SW480 (cell line): ENCODE measurements around the gene PSMG4.

Experiments
- DNase-seq: peaks from one replicate; pipeline ENCODE4 v3.0.0-alpha.2; 2016; ENCODE audit warnings: low spot score

The PSMG4 gene, protein sequence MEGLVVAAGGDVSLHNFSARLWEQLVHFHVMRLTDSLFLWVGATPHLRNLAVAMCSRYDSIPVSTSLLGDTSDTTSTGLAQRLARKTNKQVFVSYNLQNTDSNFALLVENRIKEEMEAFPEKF

DNA sequence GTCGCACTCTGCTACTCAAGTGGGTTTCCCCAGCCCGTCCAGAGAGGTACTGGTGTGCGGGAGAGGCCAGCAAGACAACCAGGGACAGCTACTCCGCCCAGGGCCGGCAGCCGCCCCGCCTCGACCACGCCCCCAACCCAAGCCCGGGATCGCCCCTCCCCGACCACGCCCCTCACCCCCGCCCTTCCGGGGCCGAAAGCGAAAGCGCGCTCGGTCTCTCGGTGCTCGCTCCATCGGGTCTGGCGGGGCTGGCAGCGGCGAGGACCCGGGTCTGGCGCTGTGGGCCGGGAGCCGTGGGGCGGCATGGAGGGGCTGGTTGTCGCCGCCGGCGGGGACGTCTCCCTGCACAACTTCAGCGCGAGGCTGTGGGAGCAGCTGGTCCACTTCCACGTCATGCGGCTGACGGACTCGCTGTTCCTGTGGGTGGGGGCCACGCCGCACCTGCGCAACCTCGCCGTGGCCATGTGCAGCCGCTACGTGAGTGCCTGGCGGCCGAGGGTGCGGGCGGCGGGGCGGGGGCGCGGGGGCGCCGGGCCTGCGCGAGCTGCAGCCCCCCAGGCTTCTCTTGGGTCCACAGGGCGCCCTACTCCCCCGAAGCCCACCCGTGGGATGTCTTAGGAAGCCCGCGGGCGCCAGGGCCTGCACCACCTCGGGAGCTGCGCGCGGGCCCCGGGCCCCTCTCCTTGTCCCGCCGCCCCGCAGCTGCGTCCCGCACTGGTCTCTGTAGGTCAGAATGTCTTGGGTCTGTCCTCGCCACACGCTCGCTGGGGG, at the start of gene PSMG4:
TSS of gene PSMG4 (plus strand) at position 228 of the 771 bp plus-strand sequence. CDS start at position 304, 76 bp downstream.
- peak; percentile 81 for DNase-seq

DNA sequence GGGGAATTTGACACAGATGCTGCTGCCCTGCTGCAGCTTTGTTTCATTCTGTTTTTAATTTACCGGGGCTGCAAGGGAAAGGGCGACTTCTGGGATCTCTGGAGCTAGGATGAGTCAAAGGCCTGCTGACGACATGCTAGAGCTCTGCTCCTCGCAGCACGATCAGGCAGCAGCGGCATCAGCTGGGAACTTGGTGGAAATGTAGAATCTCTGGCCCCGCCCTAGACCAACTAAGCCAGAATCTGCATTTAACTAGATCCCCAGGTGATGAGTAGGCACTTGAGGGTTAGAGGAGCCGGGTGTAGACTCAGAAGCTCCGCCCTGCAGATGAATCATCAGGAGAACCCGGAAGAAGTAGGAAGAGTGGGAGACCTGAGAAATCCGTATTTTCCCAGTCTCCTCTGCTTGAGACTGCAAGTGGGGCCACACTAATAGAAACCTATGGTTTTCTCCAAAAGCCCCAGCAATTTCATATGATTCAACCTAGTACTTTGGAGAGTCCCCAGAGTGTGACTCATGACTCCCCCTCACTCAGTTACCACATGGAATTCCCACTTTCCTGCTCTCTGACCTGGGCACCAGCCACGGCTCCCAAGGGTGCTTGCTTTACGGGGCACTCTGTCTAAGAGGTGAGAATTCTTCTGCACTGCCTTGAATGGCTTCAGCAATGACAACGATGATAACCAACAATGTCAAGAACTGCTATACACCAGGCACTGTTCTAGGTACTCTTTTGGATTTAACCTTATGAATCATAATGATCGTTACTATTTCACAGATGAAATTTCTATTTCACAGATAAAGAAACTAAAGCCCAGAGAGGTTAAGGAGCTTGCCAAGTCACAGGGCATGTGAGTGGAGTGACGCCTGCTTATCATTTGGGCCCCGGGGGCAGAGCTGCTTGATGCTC, 49.4 kb upstream of the PSMG4 start:
- DNase-seq, result peak; percentile 97

DNA sequence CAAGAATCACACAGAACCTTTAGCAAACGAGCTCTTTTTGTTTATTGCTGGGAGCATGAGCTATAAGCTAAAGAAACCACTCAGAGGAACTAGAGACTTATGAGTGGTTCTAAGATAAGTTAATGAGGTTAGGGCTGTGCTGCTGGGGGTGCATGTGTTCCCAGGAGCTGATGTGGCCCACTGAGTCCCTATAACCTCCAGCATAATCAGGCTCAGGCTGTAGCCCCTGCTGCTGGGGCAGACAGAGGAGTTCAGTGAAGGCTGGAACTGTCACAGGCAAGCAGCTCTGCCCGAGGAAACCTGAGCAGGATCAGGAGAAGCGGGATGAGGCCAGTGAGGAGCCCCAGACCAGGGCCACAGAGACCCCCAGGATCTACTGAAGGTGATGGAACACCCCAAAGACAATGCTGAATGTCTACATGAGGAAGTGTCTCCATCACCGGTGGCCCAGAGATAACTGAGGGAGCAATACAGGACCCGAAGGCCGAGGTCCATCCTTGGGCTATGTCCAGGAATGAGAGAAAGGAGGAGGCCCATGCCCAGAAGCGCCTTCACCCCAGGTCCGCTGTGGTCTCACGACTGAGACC, 48.6 kb upstream of the PSMG4 start:
- DNase-seq, result no peak

DNA sequence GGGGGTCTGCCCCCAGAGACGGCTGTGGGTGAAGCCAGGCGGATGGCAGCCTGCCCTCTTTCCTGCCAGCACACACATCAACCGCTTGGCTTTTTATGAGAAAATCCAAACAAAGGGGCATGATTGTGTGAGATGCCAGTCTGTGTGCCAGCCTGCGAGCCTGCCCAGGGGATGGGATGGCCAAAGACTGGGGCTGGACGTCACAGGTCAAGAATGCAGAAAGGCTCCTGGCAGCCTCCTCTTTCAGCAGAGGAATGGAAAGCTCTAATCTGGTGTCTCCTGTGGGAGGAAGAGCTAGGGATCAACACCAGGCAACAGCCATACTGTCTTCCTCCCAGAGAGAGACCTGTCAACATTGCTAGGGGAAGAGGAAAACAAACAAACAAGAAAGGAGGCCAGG, 47.1 kb upstream of the PSMG4 start:
- no peak for DNase-seq

DNA sequence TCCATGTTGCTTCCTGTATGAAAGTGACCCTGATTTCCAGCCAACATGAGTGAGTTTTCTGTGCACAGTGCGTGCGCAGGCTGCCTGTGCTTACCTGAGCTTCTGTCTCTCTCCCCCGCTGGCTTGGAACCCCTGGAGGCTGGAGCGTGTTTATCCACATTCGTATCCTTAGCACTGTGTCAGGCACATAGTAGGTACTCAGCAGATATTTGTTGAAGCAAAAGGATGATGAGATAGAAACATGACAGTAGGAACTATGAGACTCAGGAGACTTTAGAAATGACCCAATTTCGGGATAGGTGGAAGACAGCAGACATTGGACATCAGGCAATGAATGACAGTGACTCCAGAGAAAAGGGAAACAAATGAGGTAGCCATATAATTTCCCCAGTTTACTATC, 46.5 kb upstream of the PSMG4 start:
- DNase-seq, result no peak

DNA sequence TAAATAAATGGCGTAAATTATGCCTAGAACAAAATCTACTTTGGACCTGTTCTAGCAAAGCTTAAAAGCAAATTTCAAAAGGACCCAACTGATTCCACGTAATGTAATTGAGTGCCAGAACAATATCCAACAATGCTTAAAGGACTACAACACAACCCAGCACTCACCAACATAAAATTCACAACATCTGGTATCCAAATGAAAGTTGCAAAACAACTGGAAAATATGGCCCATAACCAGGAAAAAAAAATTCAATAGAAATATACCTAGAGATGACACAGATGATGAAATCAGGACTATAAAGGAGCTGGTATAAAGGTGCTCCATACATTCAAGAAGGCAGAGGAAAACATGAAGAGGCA, 45.4 kb upstream of the PSMG4 start:
- DNase-seq, result no peak

DNA sequence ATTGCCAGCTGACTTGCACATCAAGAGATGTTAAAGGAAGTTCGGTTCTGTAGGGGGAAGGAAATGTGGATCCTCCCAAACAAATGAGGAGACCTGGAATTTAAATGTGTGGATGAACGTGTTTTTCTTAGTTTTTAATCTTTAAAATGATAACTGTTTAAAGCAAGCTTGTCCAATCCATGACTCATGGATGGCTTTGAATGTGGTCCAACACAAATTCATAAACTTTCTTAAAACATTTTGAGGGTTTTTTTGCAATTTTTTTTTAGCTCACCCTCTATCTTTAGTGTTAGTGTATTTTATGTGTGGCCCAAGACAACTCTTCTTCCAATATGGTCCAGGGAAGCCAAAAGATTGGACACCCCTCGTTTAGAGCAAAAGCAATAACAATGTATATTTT, 43.8 kb upstream of the PSMG4 start:
- DNase-seq, result no peak

DNA sequence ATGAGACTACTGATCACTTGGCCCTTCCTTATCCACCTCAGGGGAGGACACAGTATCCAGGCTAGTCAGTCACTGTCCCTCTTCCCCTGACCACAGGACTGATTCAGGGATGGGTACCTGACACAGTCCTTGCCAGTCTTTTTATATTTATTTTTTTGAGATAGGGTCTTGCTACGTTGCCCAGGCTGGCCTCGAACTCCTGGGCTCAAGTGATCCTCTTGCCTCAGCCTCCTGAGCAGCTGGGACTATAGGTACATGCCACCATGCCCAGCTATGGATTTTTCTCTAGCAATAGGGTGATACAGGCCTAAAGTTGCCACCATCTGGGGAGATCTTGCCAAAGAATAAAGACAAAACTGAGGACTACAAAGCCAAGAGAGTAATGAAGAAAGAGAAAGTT, 41.5 kb upstream of the PSMG4 start:
- no peak for DNase-seq

DNA sequence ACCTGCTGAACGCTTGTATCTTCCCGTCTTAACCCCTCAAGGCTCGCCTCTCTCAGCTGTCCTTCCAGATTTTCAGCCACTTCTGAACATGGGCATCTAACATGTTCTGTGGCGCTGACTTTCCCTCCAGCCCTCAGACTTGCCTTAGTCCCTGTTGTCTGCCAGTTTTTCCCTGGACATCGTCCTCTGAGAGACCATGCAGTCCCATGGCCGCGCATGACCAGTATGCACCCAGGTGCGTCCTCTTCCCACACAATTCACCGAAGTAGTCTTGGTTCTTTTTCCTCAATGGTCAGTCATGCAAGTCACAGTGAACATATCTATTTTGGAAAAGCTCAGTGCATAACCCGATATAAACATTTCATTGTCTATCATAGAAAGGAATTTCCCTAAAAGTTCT, 40.5 kb upstream of the PSMG4 start:
- no peak for DNase-seq

DNA sequence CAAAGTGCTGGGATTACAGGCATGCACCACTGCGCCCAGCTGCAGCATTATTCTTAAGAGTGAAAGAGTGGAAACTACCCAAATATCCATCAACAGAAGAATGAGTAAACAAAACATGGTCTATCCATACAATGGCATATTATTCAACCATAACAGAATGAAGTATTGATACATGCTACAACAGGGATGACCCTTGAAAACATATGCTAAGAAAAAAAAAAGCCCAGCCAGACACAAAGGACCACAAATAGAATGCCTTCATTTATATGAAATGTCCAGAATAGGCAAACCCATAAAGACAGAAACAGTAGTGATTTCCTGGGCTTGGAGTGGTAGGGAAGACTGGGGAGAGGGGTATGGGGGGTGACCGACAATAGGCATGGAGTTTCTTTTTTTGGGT, 38.4 kb upstream of the PSMG4 start:
- no peak for DNase-seq

DNA sequence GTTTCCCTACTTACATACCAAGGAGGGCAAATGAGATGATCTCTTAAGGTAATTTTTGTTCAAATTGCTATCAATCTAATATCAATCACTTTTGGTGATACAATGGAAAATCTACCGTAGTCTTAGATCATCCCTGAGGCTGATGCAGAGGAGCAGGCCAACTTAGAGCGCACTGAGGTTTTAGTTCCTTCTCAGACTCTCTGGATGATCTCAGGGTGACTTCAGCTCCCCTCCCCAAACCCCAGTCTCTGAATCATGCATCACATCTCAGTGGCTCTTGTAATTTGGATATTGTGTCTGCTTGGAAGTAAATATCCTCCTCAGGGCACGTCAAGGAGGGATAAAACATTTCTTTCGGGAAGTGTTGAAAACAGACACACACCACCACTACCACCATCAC, 37.2 kb upstream of the PSMG4 start:
- no peak for DNase-seq

DNA sequence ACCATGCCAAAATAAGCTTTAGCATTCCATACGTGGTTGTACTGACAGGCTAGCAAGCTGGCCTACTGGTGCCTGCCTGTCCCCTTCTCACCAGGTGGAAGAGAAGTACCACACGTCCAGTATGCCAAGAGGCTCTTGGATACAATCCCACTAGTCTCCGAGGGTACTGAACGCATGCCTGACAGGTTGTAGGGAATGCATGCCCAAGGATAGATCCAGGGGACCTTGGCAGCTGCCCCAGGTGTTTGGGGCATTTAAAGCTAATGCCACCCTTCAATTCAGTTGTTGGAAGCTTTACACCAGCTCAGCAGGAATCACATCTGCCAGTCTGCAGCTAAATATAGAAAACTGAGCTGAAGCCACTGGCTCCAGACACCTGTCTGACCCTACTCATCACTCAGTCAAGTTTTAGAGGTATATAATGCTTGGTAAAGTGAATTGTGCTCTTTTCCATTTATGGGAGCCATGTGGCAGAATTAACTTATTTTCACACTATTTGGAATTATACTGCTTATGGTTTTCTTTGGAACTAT, 36.2 kb upstream of the PSMG4 start:
- DNase-seq, result no peak

DNA sequence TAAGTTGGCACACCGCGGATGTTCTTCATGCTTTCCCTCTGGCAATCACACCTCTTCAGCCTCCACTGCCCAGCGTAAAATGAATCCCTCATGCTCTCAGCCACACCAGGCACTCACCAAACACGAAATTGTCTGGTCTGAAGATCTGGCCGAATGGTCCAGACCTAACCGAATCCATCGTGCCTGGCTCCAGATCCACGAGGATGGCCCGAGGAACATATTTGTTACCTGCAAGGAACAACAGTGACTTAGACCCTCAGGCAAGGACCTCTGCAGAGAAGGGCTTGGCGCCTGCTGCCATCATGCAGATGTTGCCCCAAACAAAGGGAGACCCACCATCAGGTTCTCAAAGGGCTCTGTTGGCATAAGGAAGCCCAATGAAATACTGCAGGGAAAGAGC, 32.7 kb upstream of the PSMG4 start:
- DNase-seq, result no peak

DNA sequence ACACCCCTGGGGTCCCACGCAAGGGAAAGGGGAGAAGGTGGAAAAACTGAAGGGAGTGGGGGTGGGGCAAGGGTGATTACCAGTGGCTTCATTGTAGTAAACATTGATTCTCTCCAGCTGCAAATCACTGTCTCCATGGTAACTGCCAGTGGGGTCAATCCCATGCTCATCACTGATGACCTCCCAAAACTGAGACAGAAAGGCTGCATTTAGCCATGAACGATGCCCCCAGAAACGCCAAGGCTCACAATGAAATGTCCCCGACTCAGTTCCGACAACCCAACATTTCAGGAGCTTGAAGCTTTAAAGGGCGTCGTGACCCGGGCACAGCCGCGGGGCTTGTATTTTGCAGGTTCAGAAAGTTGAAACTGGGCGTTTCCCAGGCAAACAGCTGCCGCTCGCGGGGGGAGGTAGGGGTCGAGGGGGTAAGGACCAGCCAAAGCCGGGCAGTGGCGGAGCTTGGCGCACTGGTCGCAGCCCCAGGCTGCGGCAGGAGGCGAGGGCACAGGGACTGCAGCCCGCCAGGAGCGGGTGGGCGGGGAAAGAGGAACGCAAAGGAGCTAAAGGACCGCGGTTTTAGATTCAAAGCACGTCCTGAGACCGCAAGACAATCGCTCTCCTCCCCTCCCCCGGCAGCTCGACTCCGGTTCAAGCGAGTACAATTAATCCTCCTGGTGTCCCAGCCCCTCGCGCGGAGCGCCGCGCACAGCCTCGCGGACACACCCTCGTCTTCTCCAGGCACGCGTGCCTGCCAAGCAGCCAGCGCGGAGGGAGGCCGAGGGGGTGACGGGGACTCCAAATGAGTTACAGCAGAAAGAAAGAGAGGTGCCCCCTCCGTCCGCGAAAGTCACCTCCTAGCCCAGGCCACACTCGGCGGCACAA, 32.0 kb upstream of the PSMG4 start:
- DNase-seq, result peak; percentile 48

DNA sequence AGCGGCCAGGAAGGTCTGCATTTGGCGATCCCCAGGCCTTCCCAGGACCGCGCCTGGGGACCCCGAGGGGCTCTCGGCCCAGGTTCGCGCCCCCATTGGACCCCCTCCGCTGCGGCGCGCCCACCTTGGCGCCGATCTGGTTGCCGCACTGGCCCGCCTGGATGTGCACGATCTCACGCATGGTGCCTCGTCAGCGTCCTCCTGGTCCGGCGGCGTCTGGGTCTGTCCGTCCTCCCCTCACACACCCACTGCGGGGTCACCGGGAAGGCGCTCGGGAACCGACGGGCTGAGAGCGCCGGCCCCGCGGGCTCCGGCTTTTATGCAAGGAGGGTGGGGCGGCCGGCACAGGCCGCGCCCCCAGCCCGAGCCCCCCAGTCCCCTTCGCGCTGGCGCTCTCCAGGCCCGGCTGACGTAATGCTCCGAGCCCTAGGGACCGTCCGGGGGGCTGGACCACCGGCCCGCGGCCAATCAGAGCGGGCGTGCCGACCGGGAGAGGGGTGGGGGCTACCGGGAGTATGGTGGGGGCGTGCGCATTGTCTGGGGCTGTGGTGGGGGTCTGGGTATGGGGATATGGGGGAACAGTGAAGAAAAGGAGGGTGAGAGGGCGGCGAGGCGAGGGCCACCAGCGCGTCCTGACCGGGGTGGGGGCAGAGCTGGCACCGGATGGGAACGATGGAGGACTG, 31.2 kb upstream of the PSMG4 start, which contains the start of gene TUBB2B:
TSS of gene TUBB2B (minus strand) at position 291 of the 683 bp plus-strand sequence. CDS start at position 181, 110 bp downstream.
- DNase-seq, result peak; percentile 85

DNA sequence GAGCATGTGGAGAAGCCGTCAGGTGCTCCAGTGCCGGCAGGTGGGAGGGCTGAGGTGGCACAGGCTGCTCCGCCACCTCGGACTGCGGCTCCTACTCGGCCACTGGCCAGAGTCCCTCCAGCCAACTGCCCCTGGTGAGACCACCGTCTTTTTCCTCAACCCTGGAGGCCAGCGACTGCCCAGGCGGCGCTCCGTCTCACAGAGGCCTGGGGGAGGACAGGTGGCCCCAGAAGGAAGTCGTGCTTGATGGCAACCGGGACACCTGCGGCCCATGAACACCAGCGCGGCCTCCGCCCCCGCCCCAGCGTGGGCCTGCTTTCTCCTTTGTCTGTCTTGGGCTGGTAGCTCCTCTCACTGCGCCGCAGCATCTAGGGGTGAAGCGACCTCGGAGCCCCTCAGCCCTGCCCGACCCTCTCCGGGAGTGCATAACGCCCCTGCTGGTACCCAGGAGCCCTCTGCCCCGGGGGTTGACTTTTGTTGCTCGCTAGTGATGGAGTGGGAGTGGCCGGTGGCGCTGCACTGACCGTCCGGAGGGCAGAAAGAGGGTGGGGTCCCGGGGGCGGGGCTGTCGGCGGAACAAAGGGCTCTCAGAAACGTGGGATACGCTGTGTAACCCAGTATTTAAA, 30.6 kb upstream of the PSMG4 start:
- peak; percentile 87 for DNase-seq

DNA sequence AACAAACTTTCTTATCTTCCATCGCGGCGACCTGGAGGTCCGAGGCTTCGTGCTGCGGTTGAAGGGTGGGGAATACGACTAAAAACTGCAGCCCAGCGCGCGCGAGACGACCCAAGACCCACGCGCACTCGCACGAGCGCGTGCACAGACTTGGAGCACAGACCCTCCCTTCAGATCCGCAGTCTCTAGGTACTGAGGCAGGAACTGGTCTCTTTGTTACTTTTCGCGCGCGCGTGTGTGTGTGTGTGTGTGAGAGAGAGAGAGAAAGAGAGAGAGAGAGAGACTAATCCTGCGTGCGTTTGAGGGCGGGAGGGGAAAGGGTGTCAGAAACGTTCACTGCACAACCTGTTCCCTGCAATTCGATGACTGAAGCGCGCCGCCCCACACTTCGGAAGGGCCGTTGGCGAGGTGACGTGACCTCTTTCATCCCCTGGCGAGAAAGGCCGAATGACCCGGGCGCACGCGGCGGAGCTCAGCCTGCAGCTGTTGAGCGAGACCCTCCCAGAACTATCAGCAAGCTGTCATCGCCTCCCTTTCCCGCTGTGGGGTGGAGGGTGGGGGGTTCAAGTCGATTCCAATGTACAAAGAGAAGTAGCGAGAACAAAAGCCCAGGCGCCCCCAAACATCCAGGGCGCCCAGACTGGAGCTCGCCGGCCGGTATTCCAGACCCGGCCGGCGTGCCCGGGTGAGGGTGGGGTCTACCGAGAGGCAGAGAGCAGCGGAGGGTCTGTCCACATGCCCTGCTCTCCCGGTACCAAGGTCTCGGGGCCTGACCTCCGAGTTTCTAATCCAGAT, 29.8 kb upstream of the PSMG4 start:
- DNase-seq, result peak; percentile 59

DNA sequence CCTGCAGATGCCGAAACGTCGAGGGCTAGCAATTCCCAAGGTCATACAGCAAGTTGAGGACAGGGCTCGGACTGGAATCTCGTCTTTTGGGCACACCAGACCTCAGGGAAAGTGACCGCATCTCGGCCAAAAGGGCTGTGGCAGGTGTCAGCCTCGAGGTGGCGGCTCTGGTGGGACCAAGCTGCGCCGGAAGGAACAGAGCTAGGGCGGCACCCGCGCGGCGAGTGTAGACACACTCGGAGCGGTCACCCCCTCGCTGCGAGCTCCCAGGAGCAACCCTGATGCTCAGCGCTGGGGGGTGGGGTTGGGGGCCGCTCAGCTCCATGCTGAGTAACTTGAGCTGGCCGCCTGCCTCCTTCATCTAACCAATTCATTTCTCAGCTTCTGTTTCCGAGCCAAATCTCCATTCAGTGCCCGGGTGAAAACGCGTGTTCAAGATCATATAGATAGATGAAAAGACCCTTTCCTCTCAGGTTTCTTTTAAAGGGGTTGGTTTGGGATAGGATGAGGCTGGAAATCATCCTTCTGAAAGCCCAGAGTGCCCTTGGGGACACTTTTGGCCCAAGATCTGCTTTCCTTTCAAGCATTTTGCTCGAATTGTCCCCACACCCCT, 29.1 kb upstream of the PSMG4 start:
- no peak for DNase-seq
